GM18867 (cell line): ENCODE data around the gene SULF2.

Experiments
- ATAC-seq: cut with Tn5 transposase; IDR thresholded peaks from one replicate; pipeline ENCODE4 v1.9.1; 2021; ENCODE audit warnings: mild to moderate bottlenecking, moderate library complexity; ENCODE audit not compliant: unreplicated experiment

SULF2 gene

DNA sequence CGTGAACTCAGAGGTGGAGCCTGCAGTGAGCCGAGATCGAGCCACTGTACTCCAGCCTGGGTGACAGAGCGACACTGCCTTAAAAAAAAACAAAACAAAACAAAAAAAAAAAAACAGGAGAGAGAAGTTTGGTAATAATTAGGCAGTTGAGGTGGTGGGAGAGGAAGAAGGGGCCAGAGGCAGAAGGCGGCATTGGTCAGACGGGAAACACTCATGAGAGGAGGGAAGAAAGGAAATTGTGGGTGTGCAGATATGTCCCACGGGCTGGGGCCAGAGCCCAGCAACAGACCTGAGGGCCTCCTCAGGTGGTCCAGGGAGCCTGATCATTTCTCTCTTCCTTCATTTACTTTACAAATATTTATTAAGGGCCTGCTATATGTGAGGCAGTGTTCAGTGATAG, 20.0 kb downstream of the SULF2 start:
- ATAC-seq, result no peak

DNA sequence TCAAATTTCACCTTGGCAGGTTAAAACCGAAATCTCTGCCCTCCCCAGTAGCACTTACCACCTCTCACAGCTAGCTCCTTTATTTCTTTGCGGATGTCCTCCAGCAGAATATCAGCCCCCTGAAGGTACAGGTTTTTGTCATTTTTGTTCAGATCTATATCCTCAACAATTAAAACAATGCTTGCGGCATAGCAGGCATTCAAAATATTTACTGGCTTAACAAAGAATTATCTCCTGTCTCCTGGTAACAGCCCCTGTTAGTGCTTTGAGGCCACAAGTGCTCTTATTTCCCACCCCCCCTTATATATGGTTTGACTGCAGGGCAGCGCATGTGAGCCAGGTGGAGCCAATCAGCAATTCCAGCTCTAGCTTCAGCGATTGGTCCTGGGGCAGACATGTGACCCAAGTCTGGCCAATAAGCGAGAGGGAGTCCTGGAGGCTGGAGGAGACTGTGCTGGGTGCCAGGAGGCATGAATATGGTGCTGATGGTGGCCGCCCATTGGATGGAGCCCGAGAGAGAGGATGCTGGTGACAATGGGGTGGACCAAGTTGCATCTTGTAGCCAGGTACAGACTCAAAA, 21.0 kb downstream of the SULF2 start:
- no peak for ATAC-seq

DNA sequence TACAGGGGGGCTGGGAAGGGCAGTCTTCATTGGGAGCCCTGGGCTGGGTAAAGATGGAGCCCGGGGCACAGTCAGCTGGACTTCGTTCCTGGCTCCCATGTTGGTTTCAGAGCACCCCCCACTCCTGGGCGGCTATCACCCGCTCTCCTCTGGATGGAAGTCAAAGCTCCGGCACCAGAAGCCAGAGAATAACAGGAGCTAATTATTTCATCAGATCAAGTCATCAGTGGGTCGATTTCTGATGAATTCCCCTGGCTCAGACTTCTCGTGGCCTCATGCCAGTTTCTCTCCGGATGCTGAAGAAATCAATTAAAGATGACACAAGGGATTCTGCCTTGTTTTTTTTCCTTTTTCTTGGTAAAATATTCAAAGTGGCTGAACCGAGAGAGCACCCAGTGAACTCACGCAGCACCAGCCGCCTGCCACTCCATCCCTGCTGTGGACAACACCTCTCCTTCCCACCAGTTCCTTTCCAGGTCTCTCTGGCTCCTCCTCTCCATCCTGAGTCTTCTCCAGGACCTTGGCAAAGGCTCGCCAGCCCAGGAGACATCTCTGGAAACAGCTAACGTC, 22.5 kb downstream of the SULF2 start:
- ATAC-seq, result no peak

DNA sequence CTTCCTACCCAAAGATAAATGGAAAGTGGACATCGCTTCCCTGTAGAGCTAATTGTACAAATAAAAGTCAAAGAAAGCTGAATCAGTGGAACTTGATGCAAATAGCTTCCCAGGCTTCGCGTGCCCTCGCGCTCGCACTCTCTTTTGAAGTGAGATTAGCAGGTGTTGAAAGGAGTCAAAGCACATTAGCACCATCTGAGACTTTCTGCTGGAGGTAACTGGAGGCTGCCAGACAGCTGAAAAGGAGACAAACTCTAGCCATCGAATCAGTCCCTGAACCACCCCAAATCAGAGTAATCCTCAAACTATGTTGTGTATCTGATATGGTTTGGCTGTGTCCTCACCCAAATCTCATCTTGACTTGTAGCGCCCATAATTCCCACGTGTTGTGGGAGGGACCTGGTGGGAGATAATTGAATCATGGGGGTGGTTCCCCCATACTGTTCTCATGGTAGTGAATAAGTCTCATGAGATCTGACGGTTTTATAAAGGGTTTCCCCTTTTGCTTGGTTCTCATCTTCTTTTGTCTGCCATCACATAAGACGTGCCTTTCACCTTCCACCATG, 23.7 kb downstream of the SULF2 start:
- ATAC-seq, result no peak

DNA sequence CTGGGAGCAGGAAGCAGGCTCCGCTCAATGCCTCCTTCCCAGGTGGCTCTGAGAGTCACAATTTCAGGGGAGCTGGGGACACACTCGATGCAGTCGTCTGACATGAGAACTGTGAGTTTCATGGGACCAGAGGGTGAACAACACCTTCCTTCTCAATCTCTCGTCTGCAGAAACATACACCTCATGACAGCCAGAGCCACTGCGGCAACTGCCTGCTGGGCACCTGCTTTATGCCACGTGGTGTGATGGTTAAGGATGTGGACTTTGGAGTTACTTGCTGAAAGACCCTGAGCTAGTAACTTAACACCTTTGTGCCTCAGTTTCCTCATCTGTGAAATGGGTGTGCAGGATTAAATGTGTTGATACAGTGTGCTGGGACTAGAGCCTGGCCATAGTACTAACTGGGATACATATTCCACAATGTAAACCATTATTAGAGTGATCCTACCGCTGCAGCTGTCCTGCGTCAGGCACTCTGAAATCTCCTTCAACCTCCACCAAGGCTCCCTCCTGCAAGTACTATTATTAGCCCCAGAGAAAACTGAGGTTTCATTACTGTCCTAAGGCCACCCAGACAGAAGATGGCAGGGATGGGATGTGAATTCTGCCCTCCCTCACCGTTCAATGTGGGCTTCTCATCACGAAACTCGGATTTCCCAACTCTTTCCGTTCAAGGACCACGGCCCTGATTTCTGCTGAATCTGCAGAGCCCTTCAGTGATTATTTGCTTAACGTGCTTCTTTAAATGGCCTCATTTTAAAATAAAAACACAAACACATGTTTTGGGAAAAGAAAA, 24.4 kb downstream of the SULF2 start:
- no peak for ATAC-seq

DNA sequence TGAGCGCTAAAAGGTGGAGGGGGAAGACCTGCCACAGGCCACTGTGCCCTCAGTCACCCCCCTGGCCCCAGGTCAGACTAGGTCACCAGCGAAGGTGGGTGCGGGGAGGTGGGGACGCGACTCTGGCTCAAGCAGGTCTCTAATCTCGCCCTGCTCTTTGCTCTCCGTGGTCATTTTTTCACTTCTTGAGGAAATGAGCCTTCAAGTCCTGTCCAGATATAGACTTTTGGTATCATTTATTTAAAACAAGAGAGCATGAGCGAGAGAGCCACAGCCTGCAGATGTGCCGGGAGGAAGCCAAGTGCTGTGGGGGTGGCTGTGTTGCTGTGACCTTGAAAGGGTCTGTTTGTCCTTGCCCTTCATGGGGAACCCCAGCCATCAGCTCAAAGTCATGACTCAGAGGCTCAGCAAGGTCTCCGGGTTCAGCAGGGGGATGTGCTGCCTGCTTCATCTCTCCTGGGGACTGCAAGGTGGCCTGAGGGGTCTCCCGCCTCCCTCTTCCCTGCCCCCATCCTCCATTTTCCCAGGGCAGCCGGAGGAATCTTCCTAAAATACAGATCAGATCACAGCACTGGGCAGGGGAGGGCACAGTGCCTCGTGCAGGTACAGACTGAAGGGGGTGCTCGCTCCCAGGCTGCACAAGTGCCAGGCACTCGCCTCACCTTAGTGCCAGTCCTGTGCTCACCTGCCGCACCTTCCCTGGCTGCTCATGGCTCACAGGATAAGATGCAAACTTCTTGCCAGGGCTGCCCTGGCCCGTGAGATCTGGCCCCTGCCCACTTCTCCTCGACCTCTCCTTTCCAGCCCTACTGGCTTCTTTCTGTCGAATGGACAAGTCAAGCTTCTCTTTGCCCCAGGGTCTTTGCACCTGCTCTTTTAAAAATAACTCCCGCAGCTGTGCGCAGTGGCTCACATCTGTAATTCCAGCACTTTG, 26.5 kb downstream of the SULF2 start:
- no peak for ATAC-seq

DNA sequence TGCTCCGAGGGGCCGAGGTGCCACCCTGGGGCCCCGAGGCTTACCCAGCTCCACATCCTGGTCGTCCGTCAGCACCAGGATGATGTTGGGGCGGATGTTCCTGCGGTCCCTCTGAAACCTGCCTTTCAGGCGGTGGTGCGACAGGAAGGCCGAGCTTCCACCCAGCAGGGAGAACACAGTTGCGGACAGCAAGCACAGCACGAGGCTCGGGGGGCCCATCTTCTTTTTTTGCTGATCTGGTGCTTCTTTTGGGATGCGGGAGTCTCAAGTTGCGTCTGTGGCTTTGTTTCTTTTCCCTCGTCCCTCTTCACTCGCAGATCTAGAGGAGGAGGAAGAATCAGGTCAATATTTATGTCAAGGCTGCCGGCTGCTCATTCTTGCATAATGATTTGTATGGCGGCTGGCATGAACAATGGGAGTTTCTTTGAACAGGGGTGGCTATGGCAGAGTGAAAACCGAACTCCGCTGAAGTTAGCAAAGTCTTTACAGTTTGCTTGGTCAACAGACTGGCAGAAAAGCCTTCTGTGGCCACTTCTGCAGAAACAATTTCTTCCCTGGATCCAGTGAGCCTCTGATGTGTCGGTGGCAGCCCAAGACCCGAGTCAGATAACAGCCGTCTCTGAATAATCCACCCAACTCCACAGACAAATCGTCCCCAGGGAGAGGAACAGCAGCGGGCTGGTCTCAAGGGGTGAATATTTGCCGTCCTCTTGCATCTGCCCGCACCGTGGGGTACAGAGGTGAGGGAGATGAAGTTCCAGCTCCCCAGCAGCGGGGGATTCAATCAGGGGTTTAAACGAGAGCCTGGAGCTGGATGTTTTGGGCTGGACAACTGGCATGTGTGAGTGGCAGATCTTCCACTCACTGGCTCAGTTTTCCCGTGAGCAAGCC, 27.9 kb downstream of the SULF2 start:
- no peak for ATAC-seq

DNA sequence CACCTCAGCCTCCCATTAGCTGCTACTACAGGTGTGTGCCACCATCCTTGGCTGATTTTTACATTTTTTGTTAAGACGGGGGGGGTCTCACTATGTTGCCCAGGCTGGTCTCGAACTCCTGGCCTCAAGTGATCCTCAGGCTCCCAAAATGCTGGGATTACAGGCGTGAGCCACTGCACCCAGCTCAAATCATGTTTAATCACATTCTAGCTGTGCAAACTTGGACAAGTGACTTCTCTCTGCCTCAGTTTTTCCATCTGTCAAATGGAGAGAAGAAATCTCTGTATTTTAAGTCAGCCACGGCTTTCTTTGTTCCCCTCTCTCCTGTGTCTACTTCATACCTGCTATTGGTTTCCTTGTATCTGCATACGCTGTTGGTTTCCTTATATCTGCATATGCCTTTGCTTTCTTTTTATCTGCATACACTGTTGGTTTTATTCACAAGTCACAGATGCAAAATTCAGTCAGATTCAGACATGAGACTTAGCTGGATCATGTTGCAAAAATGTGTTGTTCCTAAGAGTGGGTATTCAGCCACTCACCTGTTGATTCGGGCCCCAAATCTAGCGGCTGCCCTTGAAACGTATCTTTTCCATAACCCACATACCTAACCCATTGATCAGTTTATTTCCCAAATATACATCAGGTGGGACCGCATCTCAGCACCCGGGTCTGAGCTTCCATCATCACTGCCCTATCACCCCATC, 30.2 kb downstream of the SULF2 start:
- ATAC-seq, result no peak

DNA sequence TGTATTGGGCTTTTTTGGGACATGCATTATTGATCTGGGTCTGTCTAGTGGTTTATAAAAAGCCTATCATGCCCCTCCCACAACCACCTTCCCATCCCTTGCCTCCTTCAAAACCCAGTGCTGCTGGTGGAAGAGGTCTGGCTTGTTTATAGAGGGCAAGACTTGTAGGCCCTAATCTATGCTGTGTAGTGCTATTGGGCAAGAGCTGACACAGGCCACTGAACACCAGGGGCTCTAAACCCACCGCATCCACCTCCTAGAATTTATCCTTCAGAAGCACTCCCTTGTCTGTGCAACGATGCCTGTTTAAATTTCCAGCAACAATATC, 30.9 kb downstream of the SULF2 start:
- ATAC-seq, result no peak

DNA sequence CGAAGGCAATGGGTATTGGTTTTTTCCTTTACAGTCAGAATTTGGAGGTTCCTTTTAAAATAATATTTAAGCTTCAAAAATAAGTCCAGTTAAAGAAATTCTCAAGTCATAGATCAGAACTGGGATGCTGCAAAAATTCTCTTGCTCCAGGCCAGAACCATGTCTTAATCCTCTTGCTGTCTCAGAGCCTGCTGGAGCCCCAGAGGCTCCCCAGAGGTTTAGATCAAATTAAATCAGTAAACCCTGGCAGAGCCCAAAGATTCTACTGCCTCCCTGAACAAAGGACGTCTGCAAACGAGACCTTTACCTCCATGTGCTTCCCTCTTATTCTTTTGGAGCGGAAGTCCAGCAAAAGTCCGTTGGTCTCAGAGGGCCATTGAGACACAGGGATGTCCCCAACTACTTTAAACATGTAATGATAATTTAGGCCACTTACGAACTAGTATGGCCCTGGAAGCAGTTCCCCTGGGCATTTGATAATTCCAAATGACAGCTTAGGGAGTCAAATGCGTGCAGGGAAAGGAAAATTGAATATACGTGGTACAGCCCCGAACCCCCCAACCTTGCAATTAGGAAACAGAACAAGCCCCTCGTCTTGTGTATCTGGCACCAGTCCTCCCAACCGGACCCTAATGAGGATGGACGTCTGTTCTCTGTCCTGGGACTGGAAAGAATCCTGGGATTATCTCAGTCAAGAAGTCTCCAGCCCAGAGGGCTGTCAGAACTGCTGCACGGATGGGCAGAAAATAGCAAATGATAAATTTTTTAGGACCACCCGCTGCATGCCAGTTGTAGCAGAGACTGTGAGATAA, 31.5 kb downstream of the SULF2 start:
- no peak for ATAC-seq

DNA sequence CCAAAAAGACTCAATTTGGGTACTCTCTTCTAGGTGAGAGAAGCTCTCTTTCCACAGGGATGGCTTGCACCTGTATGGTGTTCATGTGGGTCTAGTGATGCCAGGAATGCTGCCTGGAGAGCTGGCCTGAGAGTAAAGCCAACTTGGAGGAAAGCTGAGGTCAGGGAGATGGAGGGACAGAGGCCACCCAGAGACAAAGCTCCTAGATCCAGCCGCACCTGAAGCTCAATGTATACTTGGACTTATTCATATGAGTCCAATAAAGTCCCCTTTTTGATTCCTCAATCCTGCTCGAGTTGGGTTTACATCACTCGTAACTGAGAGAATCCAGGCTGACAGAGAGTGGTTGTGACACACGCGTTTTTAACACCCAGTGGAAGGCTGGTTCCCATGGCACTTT, 33.8 kb downstream of the SULF2 start:
- no peak for ATAC-seq

DNA sequence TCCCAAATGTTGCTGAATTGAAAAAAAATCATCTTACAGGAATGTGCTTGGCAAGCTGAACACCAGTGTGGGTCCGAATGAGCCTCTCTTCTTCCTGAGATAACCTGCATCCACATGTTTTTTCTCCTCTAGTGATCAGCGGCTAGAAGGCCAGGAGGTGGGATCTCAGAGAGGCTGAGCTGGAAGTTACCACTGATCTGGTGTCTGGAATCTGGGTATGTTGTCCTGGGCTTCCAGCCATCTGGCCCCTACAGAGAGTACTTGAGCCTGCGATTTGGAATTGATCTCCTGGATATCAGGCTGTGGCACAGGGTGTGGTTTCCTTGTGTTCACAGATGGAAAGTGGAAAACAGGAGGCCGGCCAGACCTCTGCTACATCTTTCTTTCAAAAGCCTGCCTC, 35.9 kb downstream of the SULF2 start:
- ATAC-seq, result no peak

DNA sequence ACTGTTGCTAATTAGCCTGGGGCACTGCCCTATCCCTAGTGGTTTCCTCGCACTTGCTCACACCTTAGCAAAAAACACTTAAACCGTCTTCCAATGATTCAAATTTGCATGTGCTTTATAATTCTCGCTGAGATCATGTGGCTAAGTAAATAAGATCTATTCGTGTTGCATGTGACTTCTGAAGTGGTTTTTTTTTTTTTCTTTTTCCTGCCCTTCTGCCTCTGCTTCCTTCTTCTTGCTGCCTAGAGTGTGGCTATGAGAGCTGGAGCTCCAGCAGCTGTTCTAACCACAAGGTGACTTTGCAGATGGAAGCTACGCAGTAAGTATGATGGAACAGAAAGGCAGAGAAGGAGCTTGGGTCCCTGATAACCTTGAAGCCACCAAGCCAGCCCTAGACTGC, 36.5 kb downstream of the SULF2 start:
- ATAC-seq, result no peak

DNA sequence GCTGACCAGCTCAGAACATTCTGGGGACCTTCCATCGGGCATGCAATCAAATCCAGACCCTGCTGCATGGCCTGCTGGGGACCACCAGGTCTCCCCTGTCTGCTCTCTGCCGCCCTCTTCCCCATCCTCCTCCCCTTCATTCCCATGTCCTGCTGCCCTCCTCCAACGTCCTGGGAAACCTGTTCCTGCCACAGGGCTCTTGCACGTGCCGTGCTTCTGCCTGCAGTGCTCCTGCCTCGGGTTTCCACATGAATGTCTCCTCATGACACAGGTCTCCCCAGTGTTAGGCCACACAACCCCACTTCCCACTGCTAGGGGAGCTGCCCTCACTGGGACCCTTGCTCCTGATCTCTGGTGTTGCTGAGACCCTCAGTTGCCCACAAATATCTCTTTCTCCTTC, 37.2 kb downstream of the SULF2 start:
- ATAC-seq, result no peak

DNA sequence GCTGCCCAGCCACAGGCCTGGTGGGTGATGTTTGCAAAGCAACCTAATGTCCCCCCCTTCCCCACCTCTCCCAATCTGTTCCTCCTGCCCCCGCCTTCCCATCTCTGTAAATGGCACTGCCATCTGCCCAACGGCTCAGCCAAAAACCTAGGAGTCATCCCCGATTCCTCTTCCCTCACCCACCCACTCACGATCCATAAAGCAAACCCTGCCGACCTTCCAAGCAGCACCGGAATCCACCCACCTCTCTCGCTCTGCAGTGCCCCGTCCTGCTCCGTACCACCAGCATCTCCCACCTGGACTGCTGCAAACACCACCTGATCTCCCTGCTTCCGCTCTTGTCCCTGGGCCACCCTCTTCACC, 37.6 kb downstream of the SULF2 start:
- no peak for ATAC-seq

DNA sequence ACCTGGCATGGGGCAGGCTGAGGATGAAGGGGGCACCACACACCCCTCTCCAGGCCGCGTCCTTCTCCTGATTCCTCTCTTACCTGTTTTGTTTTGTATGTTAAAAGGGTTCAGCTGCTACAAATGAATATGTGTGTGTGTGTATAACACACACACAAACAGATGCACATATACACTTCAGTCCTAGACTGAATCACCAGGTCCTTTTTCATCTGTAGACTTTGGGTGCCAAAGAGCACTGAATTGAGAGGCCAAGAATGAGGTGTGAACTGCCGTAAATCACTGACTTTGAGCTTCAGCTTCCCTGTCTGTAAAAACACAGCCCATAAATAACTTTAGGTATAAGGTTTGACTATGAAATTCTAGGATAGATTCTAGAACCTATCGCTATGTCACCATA, 40.5 kb downstream of the SULF2 start:
- no peak for ATAC-seq

DNA sequence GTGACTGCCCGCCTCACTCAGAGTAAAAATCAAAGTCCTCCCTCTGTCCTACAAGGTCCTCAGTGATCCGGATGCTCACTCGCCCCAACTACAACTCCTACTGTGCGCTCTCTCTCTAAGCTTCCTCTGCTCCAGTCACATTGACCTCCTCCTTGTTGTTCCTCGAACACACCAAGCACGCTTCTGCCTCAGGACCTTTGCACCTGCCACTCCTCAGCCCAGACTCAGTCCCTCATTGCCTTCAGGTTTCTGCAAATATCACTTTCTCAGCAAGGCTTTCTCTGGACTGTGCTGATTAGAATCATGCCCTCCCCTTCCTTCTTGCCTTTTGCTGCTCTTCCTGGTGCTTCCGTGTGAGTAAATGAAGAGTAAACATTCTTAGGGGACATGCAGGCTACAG, 41.6 kb downstream of the SULF2 start:
- ATAC-seq, result no peak

DNA sequence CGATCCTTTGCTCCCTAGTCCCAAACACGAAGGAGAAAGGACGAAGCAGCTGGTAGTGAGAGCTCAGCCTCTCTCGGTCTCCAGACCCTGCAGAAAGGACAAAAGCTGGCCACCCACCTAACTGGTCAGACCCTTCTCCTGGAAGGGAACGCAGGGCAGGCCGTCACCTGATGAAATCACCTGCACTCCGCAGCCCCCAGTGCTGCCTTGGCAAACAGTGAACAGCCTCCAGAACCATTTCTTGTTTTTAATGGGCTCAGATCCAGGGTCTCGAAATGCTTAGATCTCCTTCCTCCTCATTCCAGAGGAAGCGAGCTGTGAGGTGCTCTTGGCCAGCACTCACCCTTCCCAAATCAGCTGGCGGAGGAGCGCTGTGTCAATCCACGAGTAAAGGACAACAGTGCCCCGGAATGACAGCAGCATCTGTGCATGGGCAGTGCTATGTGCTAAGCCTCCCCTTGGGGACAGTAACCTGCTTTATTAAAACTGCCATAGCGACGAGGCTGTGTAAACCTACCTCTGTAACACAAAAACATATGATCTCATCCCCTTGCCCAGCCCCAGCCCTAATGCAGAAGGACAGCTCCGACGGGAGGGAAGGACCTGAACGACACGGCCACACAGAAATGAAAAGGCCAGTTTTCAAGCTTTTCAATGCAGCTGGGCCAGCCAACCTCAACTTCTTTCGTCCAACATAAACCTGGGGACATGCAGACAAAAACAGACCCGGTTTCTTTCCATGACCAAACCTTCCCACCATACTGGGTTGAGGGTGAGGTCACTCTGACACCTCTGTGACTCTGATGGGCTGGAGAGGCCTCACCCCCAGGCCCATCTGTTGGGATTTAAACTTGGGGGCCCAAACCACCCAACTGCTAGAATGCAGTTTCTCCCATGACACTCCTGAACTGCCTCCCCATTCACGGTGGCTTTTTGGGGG, 43.3 kb downstream of the SULF2 start:
- no peak for ATAC-seq
